Pancreas (tissue), 10 donors: ENCODE measurements around the gene DZIP1. TPM values are rescaled to one million over a fixed set of nuclear protein-coding genes. Genes with fewer than 3 reads are reported as not detected.

Source experiments
- ATAC-seq, 4 donors: fragments of 200-7000 bp; cut with Tn5 transposase; one replicate each; pipeline versions ENCODE4 v1.8.0 to v1.9.1; 2020; ENCODE audit warnings: mild to moderate bottlenecking in 4 of 4, moderate library complexity in 4 of 4
- DNase-seq, 6 donors: peaks; one replicate each; pipeline ENCODE4 v3.0.0-alpha.2; 2020
- FAIRE-seq: peaks from 2 replicates; lab custom pipeline; 2012; peaks lifted over from hg19 to GRCh38; lab: Jason Lieb, UNC
- H3K27ac ChIP-seq, 4 donors: fragments of 200-600 bp; sonication (generic); 1 replicate in 3 of 4; 2 replicates in 1 of 4; pipeline versions ENCODE4 v1.5.0 to v1.8.0; 2020
- H3K27me3 ChIP-seq, 4 donors: fragments of 200-600 bp; one replicate each; pipeline ENCODE4 v1.8.0; 2021
- H3K36me3 ChIP-seq, 3 donors: fragments of 200-600 bp; sonication (generic) in 1 of 3; one replicate each; pipeline versions ENCODE4 v1.5.0 to v1.8.0; 2020 to 2021
- H3K4me1 ChIP-seq, 3 donors: fragments of 200-600 bp; one replicate each; pipeline ENCODE4 v1.8.0; 2021
- H3K4me3 ChIP-seq, 4 donors: fragments of 200-600 bp; sonication (generic) in 2 of 4; one replicate each; pipeline versions ENCODE4 v1.5.0 to v1.8.0; 2020 to 2021
- H3K9me3 ChIP-seq, 4 donors: fragments of 200-600 bp; one replicate each; pipeline ENCODE4 v1.8.0; 2021
- WGBS, 2 donors: extraction: QIAGEN DNeasy Blood & Tissue Kit; methylation state at CpG; one replicate each; pipeline ENCODE4 v1.1.7; 2013; 5-methylcytosine and 5-hydroxymethylcytosine counted together
- intact Hi-C, 3 donors: fragments of 100-400 bp; cut with DNase I; formaldehyde crosslinking; loops; one replicate each; pipeline versions ENCODE4 v1.11.1 to v1.14.2; 2022
- polyA plus RNA-seq, 2 donors: library from polyadenylated mRNA; stranded (reverse); fragments of 200-250 nt; gene quantifications; one replicate each; pipeline ENCODE4 v1.2.3, GENCODE V29; 2013
- total RNA-seq, 6 donors: library from RNA; stranded (reverse); fragmentation: NEBNext Ultra II Directional in 4 of 6; extraction: Animal tissue kit (Norgen Biotek cat#: 25700) in 4 of 6; gene quantifications; one replicate each; pipeline versions ENCODE4 v1.2.1 to v1.2.4, GENCODE V29; 2021 to 2023
- TF ChIP-seq, protein P1 (sequence below), 4 donors: fragments of 200-600 bp; sonication (generic) in 3 of 4; IDR thresholded peaks; one replicate each; pipeline versions ENCODE4 v1.5.0 to v1.8.0; 2021; ENCODE audit warnings: antibody characterized with exemption in 4 of 4
- donor health status: healthy with polysubstance abuse.
- donor health status: DM: no; HTN: no; CAD: no; lungs with moderate emphysema.
- donor health status: DM: no; HTN: no; CAD: no.
- donor health status: control.
- donor health status: control.
- donor health status: Bipolar disorder and iron deficiency.
- donor health status: DM: yes; HTN: yes; CAD: no.
- donor health status: DM: no; HTN: no; CAD: no.
- donor health status: DM: no; HTN: no; CAD: no.
- donor health status: DM: yes; HTN: yes; CAD: no.

The DZIP1 gene
- total and polyA plus RNA-seq, 8 donors = 14.5 to 36.5 (median 20.6) TPM

DNA sequence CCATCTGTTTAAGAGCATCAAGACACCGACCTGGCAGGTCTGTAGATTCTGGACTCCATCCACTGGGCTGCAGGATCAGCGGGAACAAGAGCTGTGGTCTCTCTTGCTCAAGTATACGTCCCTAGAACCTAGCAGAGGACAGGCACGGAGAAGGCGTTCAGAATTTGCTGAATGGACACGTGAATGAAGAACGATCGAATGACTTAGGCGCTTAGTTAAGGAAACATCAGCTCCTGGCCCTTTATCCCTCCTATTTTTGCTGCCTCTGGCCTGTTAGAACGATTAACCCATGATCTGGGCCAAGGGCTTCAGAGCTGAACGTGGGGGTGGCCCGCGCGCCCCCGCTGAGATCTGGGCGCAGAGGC is 953 bp downstream of the DZIP1 start:
- ATAC-seq (peak in 2 of 4 donors; percentile 2 to 24), DNase-seq (peak in 1 of 6 donors; percentile 14), FAIRE-seq (no peak)
- H3K4me3 ChIP-seq = peak overlapping the region in 3 of 4 donors; percentile 55 to 64 (median 55)
- intact Hi-C loops = no loop called here
- H3K9me3 ChIP-seq = no peaks in the 10 kb centered on the region
- no peaks in the 10 kb centered on the region for H3K27me3 ChIP-seq
- 45 to 48% methylated on average over 16 of the region's 16 CpGs for WGBS, 2 donors
- peaks cover 0 to 8% (median 0%) of the 10 kb centered on the region in 3 donors for H3K36me3 ChIP-seq
- TF ChIP-seq, protein P1, sequence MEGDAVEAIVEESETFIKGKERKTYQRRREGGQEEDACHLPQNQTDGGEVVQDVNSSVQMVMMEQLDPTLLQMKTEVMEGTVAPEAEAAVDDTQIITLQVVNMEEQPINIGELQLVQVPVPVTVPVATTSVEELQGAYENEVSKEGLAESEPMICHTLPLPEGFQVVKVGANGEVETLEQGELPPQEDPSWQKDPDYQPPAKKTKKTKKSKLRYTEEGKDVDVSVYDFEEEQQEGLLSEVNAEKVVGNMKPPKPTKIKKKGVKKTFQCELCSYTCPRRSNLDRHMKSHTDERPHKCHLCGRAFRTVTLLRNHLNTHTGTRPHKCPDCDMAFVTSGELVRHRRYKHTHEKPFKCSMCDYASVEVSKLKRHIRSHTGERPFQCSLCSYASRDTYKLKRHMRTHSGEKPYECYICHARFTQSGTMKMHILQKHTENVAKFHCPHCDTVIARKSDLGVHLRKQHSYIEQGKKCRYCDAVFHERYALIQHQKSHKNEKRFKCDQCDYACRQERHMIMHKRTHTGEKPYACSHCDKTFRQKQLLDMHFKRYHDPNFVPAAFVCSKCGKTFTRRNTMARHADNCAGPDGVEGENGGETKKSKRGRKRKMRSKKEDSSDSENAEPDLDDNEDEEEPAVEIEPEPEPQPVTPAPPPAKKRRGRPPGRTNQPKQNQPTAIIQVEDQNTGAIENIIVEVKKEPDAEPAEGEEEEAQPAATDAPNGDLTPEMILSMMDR (IDR thresholded peaks at IDR 0.05) = no peak
- peak overlapping the region in 3 of 4 donors; percentile 56 to 78 (median 69) for H3K27ac ChIP-seq
- H3K4me1 ChIP-seq = no peaks in the 10 kb centered on the region

DNA sequence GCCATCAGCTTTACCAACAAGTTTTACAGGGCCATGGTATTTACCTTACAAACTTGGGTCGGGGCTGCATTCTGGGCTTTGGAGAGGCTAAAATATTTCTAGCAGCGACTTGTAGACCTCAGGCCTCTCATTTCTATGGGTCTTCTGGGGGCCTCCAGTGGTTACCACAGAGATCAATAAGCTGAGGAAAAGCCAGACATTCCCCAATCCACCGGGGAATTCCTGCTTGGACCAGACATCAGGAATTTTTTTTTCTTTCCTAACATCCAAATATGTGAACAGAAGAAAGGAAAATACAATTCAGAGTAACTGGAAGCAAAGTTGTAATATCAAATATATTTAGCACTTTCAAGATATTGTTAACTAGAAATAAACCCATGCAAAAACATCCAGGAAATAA is 1.5 kb downstream of the DZIP1 start:
- WGBS, 2 donors = 63% methylated on average over 3 of the region's 3 CpGs
- Histone ChIP-seq H3K27ac (peak overlapping the region in 2 of 4 donors; percentile 69 to 78), H3K9me3 (no peaks in the 10 kb centered on the region), H3K4me1 (no peaks in the 10 kb centered on the region), H3K27me3 (no peaks in the 10 kb centered on the region), H3K36me3 (peaks cover 0 to 8% (median 0%) of the 10 kb centered on the region in 3 donors), H3K4me3 (peak overlapping the region in 3 of 4 donors; percentile 55 to 64 (median 55))
- ATAC-seq (no peak), DNase-seq (no peak), FAIRE-seq (no peak)
- TF ChIP-seq, protein P1 (IDR thresholded peaks at IDR 0.05) = no peak
- intact Hi-C loops = no loop called here

DNA sequence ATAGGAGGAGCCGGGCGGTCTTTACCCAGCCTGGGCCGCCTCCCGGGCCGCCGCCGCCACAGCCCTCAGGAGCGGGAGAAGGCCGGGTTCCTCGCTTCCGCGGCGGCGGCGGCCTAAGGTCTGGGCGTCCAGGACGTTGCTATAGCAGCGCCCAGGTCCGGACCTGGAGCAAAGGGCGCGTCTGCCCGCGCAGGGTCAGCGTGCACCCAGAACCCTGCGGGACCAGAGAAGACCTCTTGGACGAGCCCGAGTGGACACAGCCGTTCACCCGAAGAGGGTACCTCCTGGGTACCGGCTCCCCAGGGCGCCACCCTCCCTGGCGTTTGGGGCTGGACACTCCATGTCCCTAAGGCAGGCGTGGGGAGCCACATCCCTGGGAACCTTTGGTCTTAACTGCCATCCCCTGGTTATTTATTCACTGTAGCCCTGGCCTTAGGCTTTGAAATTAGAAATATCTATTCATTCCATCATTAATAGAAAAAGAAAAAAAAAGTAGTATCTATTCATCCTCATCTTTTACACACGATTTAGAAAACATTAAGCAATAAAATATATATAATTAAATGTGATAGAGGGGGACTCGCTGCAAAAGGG is 2.4 kb downstream of the DZIP1 start:
- H3K9me3 ChIP-seq = no peaks in the 10 kb centered on the region
- ATAC-seq = peak; percentile 48 to 74 (median 68)
- no peaks in the 10 kb centered on the region for H3K27me3 ChIP-seq
- FAIRE-seq = no peak
- TF ChIP-seq, protein P1 (IDR thresholded peaks at IDR 0.05) = no peak
- no peaks in the 10 kb centered on the region for H3K4me1 ChIP-seq
- 13% methylated on average over 35 of the region's 35 CpGs for WGBS, 2 donors
- H3K4me3 ChIP-seq = peak overlapping the region in 3 of 4 donors; percentile 25 to 64 (median 55)
- H3K36me3 ChIP-seq = peaks cover 0 to 8% (median 0%) of the 10 kb centered on the region in 3 donors
- intact Hi-C loops = no loop called here
- peak overlapping the region in 3 of 4 donors; percentile 22 to 47 (median 30) for H3K27ac ChIP-seq
- peak; percentile 22 to 83 (median 38) for DNase-seq

DNA sequence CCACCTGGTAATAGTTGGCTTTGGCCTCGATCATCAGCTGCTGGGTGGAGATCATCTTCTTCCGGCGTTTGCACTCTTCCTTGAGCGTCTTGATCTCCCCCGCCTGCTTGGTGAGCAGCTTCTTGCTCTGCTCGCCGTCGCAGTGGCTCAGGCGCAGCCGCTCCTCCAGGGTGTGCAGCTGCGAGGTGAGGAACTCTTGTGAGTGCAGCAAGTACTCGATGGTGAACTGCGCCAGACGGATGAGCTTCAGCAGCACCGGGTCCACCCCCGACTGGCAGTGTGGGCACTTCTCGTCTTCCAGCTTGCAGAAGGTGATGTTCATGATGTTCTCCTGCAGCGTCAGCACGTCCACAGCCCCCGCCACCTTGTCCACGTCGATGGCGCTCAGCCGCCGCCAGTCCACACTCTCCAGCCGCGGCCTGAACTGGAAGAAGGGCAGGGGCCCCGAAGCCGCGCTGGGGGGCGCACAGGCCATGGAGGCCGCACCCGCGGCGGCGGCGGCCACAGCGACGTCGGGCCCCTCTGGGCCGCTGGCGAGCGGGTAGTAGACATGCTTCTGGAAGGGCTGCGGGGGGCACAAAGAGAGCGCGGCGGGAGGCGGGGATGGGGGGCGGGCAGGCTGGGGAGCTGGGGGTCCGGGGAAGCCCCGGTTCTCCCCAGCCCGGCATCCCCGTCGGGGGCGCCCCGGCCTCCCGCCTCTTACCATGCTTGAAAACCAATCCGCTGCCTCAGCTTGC is 3.0 kb downstream of the DZIP1 start:
- peak in 2 of 6 donors; percentile 26 to 62 for DNase-seq
- 42 to 47% methylated on average over 50 to 58 of the region's 58 CpGs for WGBS, 2 donors
- intact Hi-C loops = no loop called here
- Histone ChIP-seq H3K36me3 (peaks cover 0 to 8% (median 0%) of the 10 kb centered on the region in 3 donors), H3K27ac (peak overlapping the region in 3 of 4 donors; percentile 12 to 47 (median 22)), H3K27me3 (no peaks in the 10 kb centered on the region), H3K4me1 (no peaks in the 10 kb centered on the region), H3K9me3 (no peaks in the 10 kb centered on the region), H3K4me3 (peak overlapping the region in 3 of 4 donors; percentile 25 to 64 (median 55))
- TF ChIP-seq, protein P1 (IDR thresholded peaks at IDR 0.05) = no peak
- no peak for FAIRE-seq
- ATAC-seq = peak in 3 of 4 donors; percentile 5 to 15 (median 9)
